GM12878 (cell line): Measurements from ENCODE around the gene PNPLA8. TPM values are rescaled to one million over a fixed set of nuclear protein-coding genes. Genes with fewer than 3 reads are reported as not detected.

Source experiments
- ATAC-seq: fragments of 200-7000 bp; cut with Tn5 transposase; 3 replicates; pipeline ENCODE4 v1.9.1; 2020; ENCODE audit warnings: mild to moderate bottlenecking, moderate library complexity
- BruUV-seq: library from RNA; stranded (reverse); fragments of 400-500 nt; replicated peaks from 2 replicates; lab custom pipeline; 2021; lab: Mats Ljungman, UMichigan
- CTCF ChIA-PET: fragments of 300-600 bp; sonication (Branson Sonifier 250); formaldehyde crosslinking; extraction: SDS; loops from one replicate; lab custom pipeline; 2021; ENCODE audit warnings: inconsistent platforms; lab: Yijun Ruan, JAX
- POLR2A ChIA-PET: fragments of 350-600 bp; formaldehyde crosslinking; extraction: SDS; loops from one replicate; lab custom pipeline; 2021; ENCODE audit warnings: inconsistent platforms; lab: Charles Lee
- RAD21 ChIA-PET: fragments of 300-600 bp; sonication (Branson Sonifier 250); formaldehyde crosslinking; loops from one replicate; lab custom pipeline; 2023; ENCODE audit warnings: antibody characterized with exemption; ENCODE audit not compliant: unreplicated experiment; lab: Charles Lee
- SMC1A ChIA-PET: fragments of 300-600 bp; sonication (Branson Sonifier 250); formaldehyde crosslinking; loops from one replicate; lab custom pipeline; 2023; ENCODE audit not compliant: unreplicated experiment, uncharacterized antibody; lab: Charles Lee
- DNase-seq: peaks from one replicate; pipeline ENCODE4 v3.0.0-alpha.2; 2011; ENCODE audit warnings: low read depth, low spot score
- FAIRE-seq: peaks from 3 replicates; lab custom pipeline; 2011; peaks lifted over from hg19 to GRCh38; lab: Jason Lieb, UNC
- H2AFZ ChIP-seq: 2 replicates; pipeline ENCODE4 v1.6.0; 2011; ENCODE audit warnings: low read depth, low read length, control low read depth; ENCODE audit not compliant: control insufficient read depth
- H3K27ac ChIP-seq: 2 replicates; pipeline ENCODE4 v1.5.1; 2011; ENCODE audit warnings: control low read depth; ENCODE audit not compliant: control insufficient read depth, insufficient read depth
- H3K27me3 ChIP-seq, 2 experiments: replicated peaks in 1 of 2; 2 replicates each; pipeline versions ENCODE4 v1.6.0 to v1.6.1; 2011; ENCODE audit warnings: low read length in 1 of 2; ENCODE audit not compliant: control insufficient read depth in 2 of 2, insufficient read depth in 2 of 2
- H3K36me3 ChIP-seq, 2 experiments: 2 replicates each; pipeline ENCODE4 v1.5.1; 2011; ENCODE audit warnings: low read length in 1 of 2; ENCODE audit not compliant: control insufficient read depth in 2 of 2, insufficient read depth in 2 of 2
- H3K4me1 ChIP-seq: 2 replicates; pipeline ENCODE4 v1.6.1; 2011; ENCODE audit warnings: mild to moderate bottlenecking, low read length, moderate library complexity, mixed read lengths; ENCODE audit not compliant: control insufficient read depth, insufficient read depth
- H3K4me2 ChIP-seq: 2 replicates; pipeline ENCODE4 v1.6.0; 2011; ENCODE audit warnings: control low read depth; ENCODE audit not compliant: control insufficient read depth, insufficient read depth
- H3K4me3 ChIP-seq: fragments of 200-600 bp; sonication (generic); 2 replicates; pipeline ENCODE4 v1.5.1; 2016
- H3K79me2 ChIP-seq: 2 replicates; pipeline ENCODE4 v1.6.0; 2011; ENCODE audit warnings: low read length; ENCODE audit not compliant: control insufficient read depth, insufficient read depth
- H3K9ac ChIP-seq: 2 replicates; pipeline ENCODE4 v1.8.0; 2011; ENCODE audit warnings: low read length, control low read depth, mixed read lengths; ENCODE audit not compliant: control insufficient read depth, insufficient read depth
- H3K9me3 ChIP-seq: replicated peaks from 3 replicates; pipeline ENCODE4 v1.5.1; 2011; ENCODE audit warnings: mild to moderate bottlenecking, low read length; ENCODE audit not compliant: control insufficient read depth, insufficient read depth
- H4K20me1 ChIP-seq: 2 replicates; pipeline ENCODE4 v1.6.0; 2011; ENCODE audit not compliant: control insufficient read depth, insufficient read depth
- ATF7 ChIP-seq: fragments of 450-650 bp; IDR thresholded peaks from 2 replicates; pipeline ENCODE4 v1.6.1; 2016; ENCODE audit warnings: low read depth, mild to moderate bottlenecking
- PKNOX1 ChIP-seq: fragments of 450-650 bp; IDR thresholded peaks from 2 replicates; pipeline ENCODE4 v1.6.1; 2016; ENCODE audit warnings: mild to moderate bottlenecking
- RAD21 ChIP-seq: IDR thresholded peaks from 2 replicates; pipeline ENCODE4 v1.6.1; 2011; ENCODE audit warnings: mild to moderate bottlenecking, low read depth, low read length, moderate library complexity; ENCODE audit not compliant: insufficient read depth
- RAD51 ChIP-seq: fragments of 450-650 bp; IDR thresholded peaks from 2 replicates; pipeline ENCODE4 v1.6.1; 2016; ENCODE audit warnings: moderate library complexity, mild to moderate bottlenecking, inconsistent platforms
- SMC3 ChIP-seq: IDR thresholded peaks from 2 replicates; pipeline ENCODE4 v1.6.1; 2011; ENCODE audit warnings: low read length, improper control_type of control experiment, borderline replicate concordance
- SUPT20H ChIP-seq: IDR thresholded peaks from 2 replicates; pipeline ENCODE4 v1.6.1; 2011; ENCODE audit warnings: low read depth, mild to moderate bottlenecking, low read length, moderate library complexity, borderline replicate concordance; ENCODE audit not compliant: control insufficient read depth
- ZBED1 ChIP-seq: IDR thresholded peaks from 2 replicates; pipeline ENCODE4 v1.6.1; 2016; ENCODE audit warnings: borderline replicate concordance
- ZNF622 ChIP-seq: fragments of 450-650 bp; IDR thresholded peaks from 2 replicates; pipeline ENCODE4 v1.6.1; 2017; ENCODE audit warnings: mild to moderate bottlenecking, inconsistent platforms
- WGBS: methylation state at CpG from one replicate; pipeline ENCODE4 v1.1.6; 2016; ENCODE audit warnings: low lambda C conversion rate; ENCODE audit not compliant: insufficient replicate concordance, insufficient coverage; ENCODE audit errors: missing lambda C conversion rate; 5-methylcytosine and 5-hydroxymethylcytosine counted together
- in situ Hi-C: fragments of 300-500 bp; cut with MboI; formaldehyde crosslinking; loops from 9 replicates; pipeline ENCODE4 v1.14.3; 2018; ENCODE audit warnings: mixed read lengths
- intact Hi-C: fragments of 100-400 bp; cut with micrococcal nuclease; formaldehyde crosslinking; loops from one replicate; pipeline ENCODE4 v1.14.2; 2022; ENCODE audit not compliant: unreplicated experiment
- polyA plus RNA-seq, 11 experiments: library from polyadenylated mRNA; depleted of rRNA in 4 of 11; unstranded in 6 of 11; stranded (reverse) in 5 of 11; fragments of >200 nt; fragmentation: Nextera tagmentation in 4 of 11; fragmentation: Illumina TruSeq in 1 of 11; extraction: Ambion mirVana in 4 of 11; extraction: Trizol in 1 of 11; gene quantifications; 1 replicate in 1 of 11; 2 replicates in 10 of 11; pipeline versions ENCODE4 v1.2.1 to v1.2.3, GENCODE V29; 2011 to 2016; ENCODE audit warnings: inconsistent platforms in 2 of 11, missing spikeins in 2 of 11, low read depth in 1 of 11
- total RNA-seq, 4 experiments: library from RNA; depleted of rRNA in 3 of 4; stranded (reverse); fragments of >200 nt in 3 of 4; fragmentation: Illumina TruSeq in 1 of 4; extraction: Trizol in 1 of 4; gene quantifications; 2 replicates each; pipeline versions ENCODE4 v1.2.1 to v1.2.3, GENCODE V29; 2013 to 2021
- TF ChIP-seq, protein P1 (sequence below), 3 experiments: IDR thresholded peaks in 2 of 3; conservative IDR thresholded peaks in 1 of 3; 2 replicates each; pipeline ENCODE4 v1.5.1; 2011; ENCODE audit warnings: low read depth in 3 of 3, low read length in 3 of 3, mild to moderate bottlenecking in 3 of 3, control low read depth in 2 of 3, moderate library complexity in 2 of 3, inconsistent platforms in 1 of 3, mixed read lengths in 1 of 3; ENCODE audit not compliant: control insufficient read depth in 2 of 3, insufficient read depth in 1 of 3; ENCODE audit errors: extremely low read depth in 1 of 3
- TF ChIP-seq, protein P2 (sequence below): IDR thresholded peaks from 2 replicates; pipeline ENCODE4 v1.6.1; 2012; ENCODE audit warnings: low read depth, low read length, improper control_type of control experiment

The PNPLA8 gene
- total and polyA plus RNA-seq, 10 of the 15 experiments (the other 5 are each of a cell fraction or from before 2014, with no cell fraction given), result 8.0 to 16.3 (median 12.2) TPM

GRCh38 chr7:108459922-108460551, 65.9 kb downstream of the PNPLA8 start:
- H3K27ac ChIP-seq, result no peak overlapping the region
- WGBS, result 7% methylated on average over 3 of the region's 3 CpGs
- no peak for DNase-seq
- FAIRE-seq, result peak; percentile 73
- no peaks in the 10 kb centered on the region; the same call in 1 of the 2 replicates for H4K20me1 ChIP-seq
- POLR2A ChIA-PET, result no interaction called here
- CTCF ChIA-PET, result interaction anchor here (0.6 to 3.0 kb wide), 20 partner anchors 7 to 352 kb away, joined by 3 to 19 read pairs (median 4); no protein-coding TSS in a partner anchor
- SMC1A ChIA-PET, result interaction anchor here (0.6 to 2.8 kb wide), 11 partner anchors 12 to 1398 kb away, joined by 3 to 14 read pairs (median 4); no protein-coding TSS in a partner anchor
- H3K36me3 ChIP-seq, result no peaks in the 10 kb centered on the region
- peak; percentile 77 for ATAC-seq
- BruUV-seq, result no TSS peak
- H3K4me2 ChIP-seq, result no peak overlapping the region
- in situ Hi-C loops (loop anchor here (5.0 kb wide), 1 partner anchor 278 kb away; no protein-coding TSS in a partner anchor), intact Hi-C loops (loop anchor here (1.0 to 5.0 kb wide), 2 partner anchors 279 to 348 kb away; no protein-coding TSS in a partner anchor)
- TF ChIP-seq SUPT20H (no peak), ATF7 (0 out of 2 replicates have a peak, but pooled peaks have one; percentile 19), PKNOX1 (peak; percentile 67), RAD51 (no peak), ZNF622 (no peak), ZBED1 (no peak), SMC3 (peak; percentile 77; the same call in 1 of the 2 replicates), RAD21 (peak; percentile 82)
- TF ChIP-seq, protein P1, sequence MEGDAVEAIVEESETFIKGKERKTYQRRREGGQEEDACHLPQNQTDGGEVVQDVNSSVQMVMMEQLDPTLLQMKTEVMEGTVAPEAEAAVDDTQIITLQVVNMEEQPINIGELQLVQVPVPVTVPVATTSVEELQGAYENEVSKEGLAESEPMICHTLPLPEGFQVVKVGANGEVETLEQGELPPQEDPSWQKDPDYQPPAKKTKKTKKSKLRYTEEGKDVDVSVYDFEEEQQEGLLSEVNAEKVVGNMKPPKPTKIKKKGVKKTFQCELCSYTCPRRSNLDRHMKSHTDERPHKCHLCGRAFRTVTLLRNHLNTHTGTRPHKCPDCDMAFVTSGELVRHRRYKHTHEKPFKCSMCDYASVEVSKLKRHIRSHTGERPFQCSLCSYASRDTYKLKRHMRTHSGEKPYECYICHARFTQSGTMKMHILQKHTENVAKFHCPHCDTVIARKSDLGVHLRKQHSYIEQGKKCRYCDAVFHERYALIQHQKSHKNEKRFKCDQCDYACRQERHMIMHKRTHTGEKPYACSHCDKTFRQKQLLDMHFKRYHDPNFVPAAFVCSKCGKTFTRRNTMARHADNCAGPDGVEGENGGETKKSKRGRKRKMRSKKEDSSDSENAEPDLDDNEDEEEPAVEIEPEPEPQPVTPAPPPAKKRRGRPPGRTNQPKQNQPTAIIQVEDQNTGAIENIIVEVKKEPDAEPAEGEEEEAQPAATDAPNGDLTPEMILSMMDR (IDR thresholded peaks at IDR 0.05 in 2 of 3, conservative IDR thresholded peaks at IDR 0.05 in 1 of 3; ENCODE audit: control insufficient read depth in 2 of 3, extremely low read depth in 1 of 3, insufficient read depth in 1 of 3, low read depth in 3 of 3, low read length in 3 of 3), result peak; percentile 50 to 73 (median 60); a peak in 5 of 6 replicates
- TF ChIP-seq, protein P2, sequence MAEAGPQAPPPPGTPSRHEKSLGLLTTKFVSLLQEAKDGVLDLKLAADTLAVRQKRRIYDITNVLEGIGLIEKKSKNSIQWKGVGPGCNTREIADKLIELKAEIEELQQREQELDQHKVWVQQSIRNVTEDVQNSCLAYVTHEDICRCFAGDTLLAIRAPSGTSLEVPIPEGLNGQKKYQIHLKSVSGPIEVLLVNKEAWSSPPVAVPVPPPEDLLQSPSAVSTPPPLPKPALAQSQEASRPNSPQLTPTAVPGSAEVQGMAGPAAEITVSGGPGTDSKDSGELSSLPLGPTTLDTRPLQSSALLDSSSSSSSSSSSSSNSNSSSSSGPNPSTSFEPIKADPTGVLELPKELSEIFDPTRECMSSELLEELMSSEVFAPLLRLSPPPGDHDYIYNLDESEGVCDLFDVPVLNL, result no peak
- peaks cover 11 to 16% of the 10 kb centered on the region in 2 experiments for H3K27me3 ChIP-seq
- RAD21 ChIA-PET, result interaction anchor here (0.9 to 1.0 kb wide), 6 partner anchors 8 to 346 kb away, joined by 3 to 7 read pairs (median 3); no protein-coding TSS in a partner anchor
- no peak overlapping the region for H3K9ac ChIP-seq
- H3K4me1 ChIP-seq, result no peaks in the 10 kb centered on the region
- H3K79me2 ChIP-seq, result no peaks in the 10 kb centered on the region
- no peaks in the 10 kb centered on the region for H3K9me3 ChIP-seq
- no peak overlapping the region for H3K4me3 ChIP-seq
- H2AFZ ChIP-seq, result no peak overlapping the region
